GM10248 (cell line): ENCODE measurements around the gene POLD2.

Source experiments
- CTCF ChIA-PET: fragments of 300-600 bp; sonication (Branson Sonifier 250); formaldehyde crosslinking; extraction: SDS; loops from one replicate; lab custom pipeline; 2021; ENCODE audit warnings: antibody characterized with exemption; lab: Yijun Ruan, JAX
- POLR2A ChIA-PET: fragments of 350-650 bp; sonication (Branson Sonifier 250); formaldehyde crosslinking; extraction: SDS; loops from one replicate; lab custom pipeline; 2020; ENCODE audit warnings: antibody characterized with exemption; lab: Yijun Ruan, JAX
- DNase-seq: peaks from one replicate; pipeline ENCODE4 v3.0.0; 2012; ENCODE audit errors: extremely low spot score
- TF ChIP-seq, protein P1 (sequence below): IDR thresholded peaks from 2 replicates; pipeline ENCODE4 v1.5.1; 2012; ENCODE audit warnings: mild to moderate bottlenecking, low read depth; ENCODE audit errors: extremely low read depth, missing control alignments, control extremely low read depth

POLD2 gene

DNA sequence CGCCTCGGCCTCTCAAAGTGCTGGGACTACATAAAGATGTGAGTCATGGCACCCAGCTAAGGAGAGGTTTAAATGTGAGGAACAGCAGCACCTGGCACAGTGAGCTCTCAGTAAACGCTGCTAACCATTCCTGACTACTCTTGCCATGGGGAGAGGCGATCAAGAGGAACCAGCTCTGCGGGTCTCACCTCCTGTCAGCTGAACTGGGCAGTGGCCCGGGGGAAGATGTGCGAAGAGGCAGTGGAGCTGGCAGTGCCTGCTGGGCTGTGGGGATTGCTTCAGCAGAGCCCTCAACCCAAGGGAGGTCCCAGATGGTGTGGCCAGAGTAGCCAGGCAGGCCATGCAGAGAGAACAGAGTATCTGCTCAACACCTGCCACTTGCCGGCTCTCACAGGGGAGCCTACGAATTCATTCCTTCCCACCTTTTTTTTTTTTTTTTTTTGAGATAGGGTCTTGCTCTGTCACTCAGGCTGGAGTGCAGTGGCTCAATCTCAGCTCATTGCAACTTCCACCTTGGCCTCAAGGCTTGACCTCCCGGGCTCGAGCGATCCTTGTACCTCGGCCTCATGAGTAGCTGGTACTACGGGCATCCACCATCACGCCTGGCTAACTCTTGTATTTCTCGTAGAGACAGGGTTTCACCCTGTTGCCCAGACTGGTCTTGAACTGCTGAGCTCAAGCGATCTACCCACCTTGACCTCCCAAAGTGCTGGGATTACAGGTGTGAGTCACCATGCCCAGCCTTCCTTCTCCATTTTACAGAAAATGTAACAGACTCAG, 47.9 kb downstream of the POLD2 start:
- no peak for DNase-seq
- TF ChIP-seq, protein P1, sequence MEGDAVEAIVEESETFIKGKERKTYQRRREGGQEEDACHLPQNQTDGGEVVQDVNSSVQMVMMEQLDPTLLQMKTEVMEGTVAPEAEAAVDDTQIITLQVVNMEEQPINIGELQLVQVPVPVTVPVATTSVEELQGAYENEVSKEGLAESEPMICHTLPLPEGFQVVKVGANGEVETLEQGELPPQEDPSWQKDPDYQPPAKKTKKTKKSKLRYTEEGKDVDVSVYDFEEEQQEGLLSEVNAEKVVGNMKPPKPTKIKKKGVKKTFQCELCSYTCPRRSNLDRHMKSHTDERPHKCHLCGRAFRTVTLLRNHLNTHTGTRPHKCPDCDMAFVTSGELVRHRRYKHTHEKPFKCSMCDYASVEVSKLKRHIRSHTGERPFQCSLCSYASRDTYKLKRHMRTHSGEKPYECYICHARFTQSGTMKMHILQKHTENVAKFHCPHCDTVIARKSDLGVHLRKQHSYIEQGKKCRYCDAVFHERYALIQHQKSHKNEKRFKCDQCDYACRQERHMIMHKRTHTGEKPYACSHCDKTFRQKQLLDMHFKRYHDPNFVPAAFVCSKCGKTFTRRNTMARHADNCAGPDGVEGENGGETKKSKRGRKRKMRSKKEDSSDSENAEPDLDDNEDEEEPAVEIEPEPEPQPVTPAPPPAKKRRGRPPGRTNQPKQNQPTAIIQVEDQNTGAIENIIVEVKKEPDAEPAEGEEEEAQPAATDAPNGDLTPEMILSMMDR, result no peak
- ChIA-PET CTCF (interaction anchor here (0.9 to 1.4 kb wide), 4 partner anchors 10 to 121 kb away, joined by 3 to 7 read pairs (median 4); partner anchors contain the start of gene PGAM2), POLR2A (no interaction called here)

DNA sequence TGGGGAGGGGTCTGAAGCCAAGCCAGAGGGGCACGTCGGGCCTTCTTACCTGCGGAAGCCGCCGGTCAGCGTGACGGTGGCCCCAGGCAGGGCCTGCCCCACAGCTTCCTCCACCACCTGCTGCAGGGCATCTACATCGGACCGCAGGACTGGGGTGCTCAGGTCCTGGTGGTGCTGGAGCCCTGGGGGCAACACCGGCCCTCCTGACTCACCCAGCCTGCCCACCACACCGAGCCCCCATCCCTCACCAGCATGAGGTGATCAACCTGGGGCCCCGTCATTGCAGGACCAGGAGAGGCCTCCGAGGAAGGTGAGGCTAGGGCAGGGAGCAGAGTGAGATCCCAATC, 49.0 kb downstream of the POLD2 start:
- DNase-seq, result no peak
- POLR2A ChIA-PET, result no interaction called here
- CTCF ChIA-PET, result interaction anchor here (1.3 kb wide), 1 partner anchor 9 kb away, joined by 7 read pairs; the partner anchor contains the start of gene PGAM2
- TF ChIP-seq, protein P1, result no peak

DNA sequence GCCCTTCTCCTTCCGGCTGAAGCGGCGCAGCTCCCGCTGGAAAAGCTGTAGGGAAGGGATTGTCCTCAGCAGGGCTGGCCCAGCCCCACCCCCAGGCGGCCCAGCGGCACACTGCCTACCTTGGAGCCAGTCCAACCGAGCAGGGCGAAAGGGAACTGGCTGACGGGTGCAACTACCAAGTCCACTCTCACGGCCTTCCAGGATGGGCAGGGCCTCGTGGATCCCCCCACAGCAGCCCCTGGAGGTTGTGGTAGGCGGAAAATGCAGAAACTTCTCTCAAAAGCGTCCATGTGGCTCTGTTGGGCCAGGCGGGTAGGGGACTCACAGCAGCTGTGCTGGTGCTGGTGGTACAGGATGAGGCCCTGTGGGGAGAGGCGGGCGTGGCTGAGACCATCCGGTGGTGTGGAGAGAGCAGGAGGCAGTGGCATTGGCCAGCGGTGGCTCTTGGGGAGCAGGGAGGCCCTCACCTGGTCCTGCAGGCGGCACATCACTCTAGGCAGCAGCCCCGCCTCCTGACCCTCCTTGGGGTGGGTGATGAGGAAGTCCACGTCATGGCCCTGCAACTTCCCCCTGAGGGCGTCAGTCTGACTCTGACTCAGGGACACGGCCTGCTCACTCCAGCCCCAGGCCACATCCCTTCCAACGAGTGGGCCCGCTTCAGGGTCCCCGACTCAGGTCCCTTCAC, 49.5 kb downstream of the POLD2 start:
- ChIA-PET POLR2A (no interaction called here), CTCF (no interaction called here)
- TF ChIP-seq, protein P1, result no peak
- peak; percentile 82 for DNase-seq

DNA sequence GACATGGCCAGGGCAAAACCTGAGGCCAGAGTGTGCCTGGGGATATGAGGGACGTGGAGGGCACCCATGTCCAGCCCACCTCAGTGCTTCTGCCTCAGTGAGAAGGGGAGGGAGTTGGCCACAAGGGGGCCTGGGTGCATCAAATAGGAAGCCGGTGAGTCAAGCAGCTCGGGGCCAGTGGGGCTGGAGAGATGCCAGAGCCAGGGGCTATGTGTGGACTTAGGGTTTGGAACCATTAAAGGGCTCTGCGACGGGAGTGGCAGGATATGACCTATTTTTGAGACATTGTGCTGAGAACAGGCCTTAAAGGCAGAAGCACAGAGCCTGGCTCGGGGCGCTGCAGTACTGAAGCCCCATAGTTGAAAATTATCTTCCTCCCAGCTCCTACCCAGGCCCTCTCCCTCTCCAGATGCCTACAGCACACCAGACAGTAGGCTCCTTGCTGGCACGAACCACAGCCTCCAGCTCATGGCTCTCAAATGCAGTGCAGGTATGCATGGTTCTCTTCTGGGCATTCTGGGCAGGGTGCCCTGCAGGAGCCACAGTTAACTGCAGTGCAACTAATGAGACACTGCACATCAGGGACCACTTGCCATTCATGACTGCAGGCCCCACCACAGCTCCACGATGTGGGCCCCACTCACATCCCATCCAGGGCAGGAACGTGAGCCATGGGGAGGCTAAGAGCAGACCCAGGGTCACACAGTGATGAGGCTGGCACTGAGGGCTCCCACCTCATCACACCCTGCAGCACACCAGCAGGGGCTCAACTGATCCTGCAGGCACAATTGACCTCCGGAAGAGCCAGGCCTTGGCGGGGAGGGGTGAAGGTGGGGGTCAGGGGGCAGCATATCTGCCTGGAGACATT, 50.8 kb downstream of the POLD2 start:
- peak; percentile 60 for DNase-seq
- POLR2A ChIA-PET, result interaction anchor here (0.5 kb wide), 1 partner anchor 28 kb away, joined by 3 read pairs; the partner anchor contains the start of gene DBNL
- TF ChIP-seq, protein P1, result peak; percentile 64
- CTCF ChIA-PET, result interaction anchor here (0.7 to 2.8 kb wide), 9 partner anchors 8 to 50 kb away, joined by 3 to 13 read pairs (median 3); no protein-coding TSS in a partner anchor

DNA sequence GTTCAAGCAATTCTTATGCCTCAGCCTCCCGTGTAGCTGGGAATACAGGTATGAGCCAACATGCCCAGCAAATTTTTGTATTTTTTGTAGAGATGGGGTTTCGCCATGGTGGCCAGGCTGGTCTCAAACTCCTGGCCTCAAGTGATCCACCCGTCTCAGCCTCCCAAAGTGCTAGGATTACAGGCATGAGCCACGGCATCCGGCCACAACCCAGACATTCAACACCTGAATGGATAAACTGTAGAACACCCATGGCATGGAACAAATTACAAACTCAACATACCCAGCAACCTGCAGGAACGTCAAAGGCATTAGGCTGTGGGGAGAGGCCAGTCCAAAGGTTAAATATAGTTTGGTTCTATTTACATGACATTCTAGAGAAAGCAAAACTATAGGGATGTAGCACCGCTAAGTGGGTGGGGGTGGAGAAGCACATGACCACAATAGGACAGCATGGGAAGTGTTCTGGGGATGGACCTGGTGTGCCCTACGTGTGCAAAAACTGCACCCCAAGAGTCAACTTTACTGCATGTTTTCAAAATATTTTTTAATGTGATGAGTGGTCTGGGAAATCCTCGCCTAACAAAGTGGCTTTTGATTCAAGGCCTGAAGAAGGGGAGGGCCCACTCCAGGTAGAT, 51.5 kb downstream of the POLD2 start:
- CTCF ChIA-PET, result interaction anchor here (0.7 to 2.8 kb wide), 8 partner anchors 9 to 51 kb away, joined by 3 to 13 read pairs (median 3); no protein-coding TSS in a partner anchor
- TF ChIP-seq, protein P1, result no peak
- POLR2A ChIA-PET, result interaction anchor here (0.5 kb wide), 1 partner anchor 27 kb away, joined by 3 read pairs; the partner anchor contains the start of gene DBNL
- DNase-seq, result no peak

DNA sequence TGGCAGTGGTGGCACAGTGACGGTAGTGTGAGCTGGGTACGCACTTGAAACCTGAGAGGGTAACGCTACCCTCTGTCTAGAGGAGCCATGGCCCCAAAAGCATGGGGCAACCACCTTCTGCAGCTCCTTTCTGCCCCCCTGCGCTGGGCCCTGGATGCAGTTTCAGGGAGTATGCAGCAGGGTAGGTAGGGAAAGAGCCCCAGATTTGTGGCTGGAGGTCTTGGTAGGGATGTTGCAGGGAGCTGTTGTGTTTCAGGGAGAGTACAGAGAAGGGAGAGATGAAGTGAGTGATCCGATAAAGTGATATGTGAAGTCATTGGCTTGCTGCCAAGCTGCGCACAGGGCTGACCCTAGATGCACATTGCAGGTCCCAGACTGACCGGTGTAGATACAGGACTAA, 55.3 kb downstream of the POLD2 start:
- DNase-seq, result no peak
- ChIA-PET POLR2A (no interaction called here), CTCF (interaction anchor here (1.4 kb wide), 2 partner anchors 11 to 18 kb away, joined by 4 to 5 read pairs; no protein-coding TSS in a partner anchor)
- TF ChIP-seq, protein P1, result no peak
